Ovary (tissue), 3 donors: ENCODE data around the gene ZNF821.

Source experiments
- CTCF ChIP-seq, 3 donors: fragments of 450-650 bp in 2 of 3; fragments of 200-600 bp in 1 of 3; IDR thresholded peaks; one replicate each; pipeline versions ENCODE4 v1.5.1 to v1.8.0; 2016 to 2022; ENCODE audit warnings: antibody characterized with exemption in 3 of 3, mild to moderate bottlenecking in 1 of 3
- EP300 ChIP-seq: sonication (generic); formaldehyde crosslinking; IDR thresholded peaks from one replicate; pipeline ENCODE4 v1.6.1; 2017; ENCODE audit warnings: antibody characterized with exemption
- donor health status: DM: no; HTN: no; CAD: no.

- TF ChIP-seq CTCF (IDR thresholded peaks at IDR 0.05) = no peak
- TF ChIP-seq EP300 = no peak
Measured at GRCh38 chr16:71837150-71837549, 46.8 kb downstream of the ZNF821 start.
